Measurements from ENCODE around the gene KIAA1614.

- TF ChIP-seq ISL1 (CRISPR knock-in tag; IDR thresholded peaks at IDR 0.05) (no peak), PPARA (CRISPR knock-in tag; IDR thresholded peaks at IDR 0.05; ENCODE audit: borderline replicate concordance) (no peak), ZFP3 (CRISPR knock-in tag; IDR thresholded peaks at IDR 0.05) (no peak), TCF4 (CRISPR knock-in tag; IDR thresholded peaks at IDR 0.05; ENCODE audit: borderline replicate concordance) (no peak), POU6F1 (CRISPR knock-in tag; IDR thresholded peaks at IDR 0.05; ENCODE audit: borderline replicate concordance, low read depth) (no peak), RARB (CRISPR knock-in tag; IDR thresholded peaks at IDR 0.05) (no peak), ARNTL (CRISPR knock-in tag; IDR thresholded peaks at IDR 0.05; ENCODE audit: borderline replicate concordance, low read depth) (no peak), PATZ1 (CRISPR knock-in tag; IDR thresholded peaks at IDR 0.05; ENCODE audit: borderline replicate concordance) (no peak), ZNF8 (CRISPR knock-in tag; IDR thresholded peaks at IDR 0.05) (no peak), ZFP30 (CRISPR knock-in tag; IDR thresholded peaks at IDR 0.05) (no peak), CSRNP3 (CRISPR knock-in tag; IDR thresholded peaks at IDR 0.05) (no peak)
Measured at GRCh38 chr1:180954005-180954800, 41.5 kb downstream of the KIAA1614 start.

Data from SK-N-SH treated with all-trans-retinoic acid at 6 μM for 48 hours (cell line).